Measurements from ENCODE around the gene GLP1R.

- TF ChIP-seq, protein P1, sequence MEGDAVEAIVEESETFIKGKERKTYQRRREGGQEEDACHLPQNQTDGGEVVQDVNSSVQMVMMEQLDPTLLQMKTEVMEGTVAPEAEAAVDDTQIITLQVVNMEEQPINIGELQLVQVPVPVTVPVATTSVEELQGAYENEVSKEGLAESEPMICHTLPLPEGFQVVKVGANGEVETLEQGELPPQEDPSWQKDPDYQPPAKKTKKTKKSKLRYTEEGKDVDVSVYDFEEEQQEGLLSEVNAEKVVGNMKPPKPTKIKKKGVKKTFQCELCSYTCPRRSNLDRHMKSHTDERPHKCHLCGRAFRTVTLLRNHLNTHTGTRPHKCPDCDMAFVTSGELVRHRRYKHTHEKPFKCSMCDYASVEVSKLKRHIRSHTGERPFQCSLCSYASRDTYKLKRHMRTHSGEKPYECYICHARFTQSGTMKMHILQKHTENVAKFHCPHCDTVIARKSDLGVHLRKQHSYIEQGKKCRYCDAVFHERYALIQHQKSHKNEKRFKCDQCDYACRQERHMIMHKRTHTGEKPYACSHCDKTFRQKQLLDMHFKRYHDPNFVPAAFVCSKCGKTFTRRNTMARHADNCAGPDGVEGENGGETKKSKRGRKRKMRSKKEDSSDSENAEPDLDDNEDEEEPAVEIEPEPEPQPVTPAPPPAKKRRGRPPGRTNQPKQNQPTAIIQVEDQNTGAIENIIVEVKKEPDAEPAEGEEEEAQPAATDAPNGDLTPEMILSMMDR (IDR thresholded peaks at IDR 0.05; ENCODE audit: low read depth, low read length, poor library complexity, severe bottlenecking): no peak
- no peak for TF ChIP-seq EZH2phosphoT487 (IDR thresholded peaks at IDR 0.05; ENCODE audit: borderline replicate concordance, low read length)
Measured at GRCh38 chr6:39093149-39093708, 44.6 kb downstream of the GLP1R start.
